Limb (tissue), 2 donors: ENCODE results near the gene TTLL7.
"Not testable (repeated sequence)": the region's sequence is repeated elsewhere in the genome, so short reads cannot be mapped to it uniquely, and the experiment has no call there.

ENCODE experiments used
- DNase-seq, 2 donors: peaks; one replicate each; pipeline ENCODE4 v3.0.0-alpha.2; 2016; ENCODE audit errors: extremely low spot score in 2 of 2

Gene TTLL7

GRCh38 chr1:83932281-83932680 lies 66.7 kb downstream of the TTLL7 start:
- DNase-seq: no peak

DNA sequence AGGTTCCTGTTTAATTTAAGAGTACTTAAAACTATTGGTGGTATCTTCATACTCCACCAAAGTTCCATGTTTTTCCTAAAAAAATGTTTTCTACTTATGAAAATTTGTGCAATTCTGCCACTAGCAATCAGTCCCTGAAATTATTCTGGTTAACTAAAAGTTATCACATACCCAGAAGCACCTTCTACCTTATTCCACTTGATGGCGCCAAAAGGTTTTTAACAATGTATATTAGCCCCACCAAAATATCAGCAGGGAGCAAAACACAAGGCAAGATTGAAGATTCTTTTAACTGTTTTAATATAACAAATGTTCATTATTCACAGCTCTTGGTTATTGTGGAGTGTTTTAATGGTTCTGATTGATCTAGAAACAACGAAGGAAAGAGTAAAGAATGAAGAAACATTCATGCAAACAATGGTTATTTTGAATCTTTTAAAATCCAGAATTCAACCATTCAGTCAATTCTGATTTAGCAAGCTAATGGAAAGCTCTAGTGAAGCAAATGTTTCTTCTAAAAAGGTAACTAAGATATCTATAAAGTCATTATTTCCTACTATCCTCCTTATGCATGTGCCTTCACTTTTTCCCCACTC lies 67.2 kb downstream of the TTLL7 start:
- DNase-seq: peak in 1 of 2 donors; percentile 65

DNA sequence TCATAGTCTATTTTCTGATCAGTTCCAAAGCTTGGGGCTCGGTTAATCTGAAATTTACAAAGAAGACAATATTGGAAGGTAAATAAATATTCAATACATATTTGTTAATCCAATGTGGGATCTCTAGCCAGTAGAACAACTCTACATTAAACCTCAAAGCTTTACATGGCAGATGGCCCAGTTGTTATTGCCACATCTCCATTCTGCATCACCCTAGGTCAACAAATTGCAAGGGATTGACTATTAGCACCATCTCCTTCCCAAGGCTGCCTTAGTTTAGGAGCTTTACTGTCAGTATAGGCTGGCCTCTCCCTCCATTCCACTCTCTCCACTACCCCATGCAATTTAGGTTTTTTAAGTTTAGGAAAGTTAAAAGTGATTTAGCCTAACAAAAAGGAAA lies 69.7 kb downstream of the TTLL7 start:
- no peak for DNase-seq

GRCh38 chr1:83928396-83928795 lies 70.5 kb downstream of the TTLL7 start:
- no peak for DNase-seq

- no peak for DNase-seq
Observed at GRCh38 chr1:83927701-83928100, 71.2 kb downstream of the TTLL7 start.

DNA sequence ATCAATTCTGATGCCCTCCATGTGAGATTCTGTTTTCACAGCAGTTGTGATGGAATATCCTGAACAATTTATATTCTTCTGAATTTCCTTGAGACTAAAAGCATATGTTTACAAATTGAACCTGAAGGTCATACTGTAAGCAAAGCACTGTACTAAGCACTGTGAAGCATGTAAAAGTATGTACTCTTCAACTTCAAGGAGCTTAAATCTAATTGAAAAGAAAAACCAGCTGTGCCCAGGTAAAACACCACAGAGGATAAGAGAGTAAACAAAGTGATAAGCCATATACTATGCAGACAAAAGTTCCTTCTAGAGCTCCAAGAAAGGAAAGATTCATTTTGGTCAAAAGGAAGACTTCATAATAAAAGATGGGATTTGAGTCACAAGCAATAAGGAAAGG lies 71.9 kb downstream of the TTLL7 start:
- no peak for DNase-seq

- DNase-seq: no peak
Observed at GRCh38 chr1:83923553-83923952, 75.4 kb downstream of the TTLL7 start.

- DNase-seq: no peak
Observed at GRCh38 chr1:83922431-83922830, 76.5 kb downstream of the TTLL7 start.

- DNase-seq: no peak
Observed at GRCh38 chr1:83920320-83920719, 78.6 kb downstream of the TTLL7 start.

GRCh38 chr1:83919872-83920271 lies 79.1 kb downstream of the TTLL7 start:
- no peak for DNase-seq

DNA sequence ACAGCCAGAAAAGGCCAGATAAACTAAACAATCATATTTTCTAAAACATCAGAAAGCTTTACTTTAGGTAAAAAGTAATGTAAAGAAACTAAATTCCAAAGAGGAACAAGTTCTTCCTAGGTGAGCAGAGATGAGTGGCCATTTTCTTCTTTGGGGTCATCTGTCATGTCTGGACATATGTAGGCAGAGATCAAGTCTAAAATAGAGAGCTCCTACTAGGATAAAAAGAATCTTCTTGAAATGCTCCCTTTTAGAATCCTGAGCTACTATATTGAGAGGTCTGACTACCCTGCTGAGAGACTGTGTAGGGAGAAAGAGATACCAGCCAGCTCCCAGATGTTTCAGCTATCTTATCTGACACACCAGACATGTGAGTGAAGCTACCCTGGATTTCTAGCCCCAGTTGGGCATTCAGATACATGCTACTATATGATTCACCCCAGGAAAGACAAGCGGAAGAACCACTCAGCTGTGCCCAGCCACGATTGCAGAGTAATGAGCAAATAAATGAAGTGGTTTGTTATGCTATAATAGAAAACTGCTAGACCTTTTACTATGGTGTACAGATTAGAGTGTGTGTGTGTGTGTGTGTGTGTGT lies 80.1 kb downstream of the TTLL7 start:
- DNase-seq: no peak

DNA sequence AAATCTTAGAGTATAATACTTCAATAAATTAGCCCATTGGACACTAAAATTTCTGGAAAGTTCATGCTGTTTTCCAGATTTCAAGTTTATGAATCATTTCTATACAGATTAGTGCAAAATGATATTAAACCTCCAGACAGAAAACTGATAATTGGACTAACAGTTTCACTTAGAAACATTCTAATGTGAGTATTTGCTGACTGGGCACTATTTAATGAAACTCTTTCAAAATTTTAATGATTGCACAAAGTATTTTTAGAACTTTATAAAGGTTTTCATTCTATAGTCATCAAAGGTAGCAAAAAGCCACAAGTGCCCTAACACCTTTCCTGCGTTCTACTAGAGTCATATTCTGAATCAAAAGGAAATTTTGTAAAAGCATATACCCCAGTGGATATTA lies 81.0 kb downstream of the TTLL7 start:
- DNase-seq: no peak

- not testable (repeated sequence) for DNase-seq
Observed at GRCh38 chr1:83916094-83916493, 82.8 kb downstream of the TTLL7 start.

DNA sequence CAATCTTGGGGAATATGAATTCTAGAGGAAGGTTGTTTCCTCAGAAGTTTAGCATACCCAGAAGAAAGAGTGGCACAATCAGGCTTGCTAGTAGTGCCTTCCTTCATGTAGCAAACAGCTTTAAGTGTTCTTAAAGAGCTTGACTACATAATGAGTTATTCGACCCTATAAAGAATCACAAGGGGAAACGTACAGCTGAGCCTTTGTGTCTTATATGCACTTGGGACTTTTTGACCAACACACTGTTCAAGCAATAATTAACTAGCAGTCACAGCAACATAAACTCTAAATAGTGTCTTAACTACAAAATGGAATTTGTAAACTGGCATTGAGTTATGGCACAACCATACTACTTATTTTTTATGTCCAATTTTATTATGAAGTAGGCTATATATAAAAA lies 86.1 kb downstream of the TTLL7 start:
- DNase-seq: no peak

DNA sequence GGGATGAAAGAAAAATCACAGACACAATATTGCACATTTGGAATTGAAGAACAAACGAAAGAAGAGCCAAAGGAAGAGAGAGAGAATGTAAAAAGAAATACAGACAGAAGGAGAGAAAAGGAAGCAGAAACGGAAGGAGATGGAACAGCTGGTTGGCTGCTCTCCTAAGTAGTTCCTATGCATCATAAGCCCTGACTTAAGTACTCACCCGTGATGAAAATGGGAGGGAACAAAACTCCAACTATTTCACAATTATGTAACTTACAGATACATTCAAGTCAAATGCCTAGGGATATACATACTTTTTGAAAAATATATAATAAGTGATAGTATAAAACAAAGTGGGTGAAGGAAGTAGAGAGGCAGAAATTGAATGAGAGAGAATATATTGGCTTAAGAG lies 88.5 kb downstream of the TTLL7 start:
- no peak for DNase-seq

- DNase-seq: no peak
Observed at GRCh38 chr1:83909687-83910086, 89.2 kb downstream of the TTLL7 start.

DNA sequence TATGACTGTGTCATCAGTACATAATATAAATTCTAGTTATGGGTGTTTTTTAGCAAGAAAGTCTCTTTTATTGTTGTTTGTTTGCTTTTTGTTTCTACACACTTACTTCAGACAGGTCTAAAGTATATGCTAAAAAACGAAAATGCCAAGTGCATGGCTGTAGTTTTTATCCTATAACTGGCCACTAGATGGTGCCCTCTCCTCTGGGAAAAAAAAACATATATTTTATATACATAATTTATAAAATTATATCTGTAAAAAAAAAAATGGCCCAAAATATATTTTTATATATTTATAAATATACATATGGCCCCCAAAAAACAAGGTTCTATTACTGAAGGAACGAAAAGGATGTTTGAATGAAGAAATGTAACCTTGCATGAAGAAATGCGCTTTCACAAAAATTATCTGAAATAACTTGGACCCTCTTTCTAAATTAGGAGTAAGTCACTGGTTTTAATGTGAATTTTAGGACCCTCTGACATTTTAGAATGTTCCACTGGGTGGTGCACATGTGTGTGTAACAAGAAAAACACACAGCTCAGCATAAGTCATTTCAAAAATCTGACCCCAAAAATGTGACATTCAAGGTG lies 93.5 kb downstream of the TTLL7 start:
- peak in 1 of 2 donors; percentile 58 for DNase-seq

GRCh38 chr1:83901547-83902155 lies 97.3 kb downstream of the TTLL7 start:
- no peak for DNase-seq

DNA sequence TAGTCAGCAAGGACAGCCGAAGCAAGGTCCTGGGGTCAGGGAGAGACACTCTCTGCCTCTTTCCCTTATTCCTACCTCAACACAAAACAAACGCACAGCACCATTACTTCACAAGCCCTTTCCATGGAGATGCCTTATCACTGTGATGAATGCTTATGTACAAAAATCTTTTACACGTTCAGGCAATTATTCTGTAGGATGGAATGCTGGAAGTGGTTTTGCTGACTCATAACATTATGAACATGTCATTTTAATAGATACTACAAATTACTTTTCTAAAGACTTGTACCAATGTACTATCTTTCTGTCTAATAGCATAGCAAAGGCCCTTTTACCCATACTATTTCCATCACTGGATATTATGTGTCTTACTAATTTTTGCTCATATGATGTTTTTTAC lies 98.4 kb downstream of the TTLL7 start:
- no peak for DNase-seq

DNA sequence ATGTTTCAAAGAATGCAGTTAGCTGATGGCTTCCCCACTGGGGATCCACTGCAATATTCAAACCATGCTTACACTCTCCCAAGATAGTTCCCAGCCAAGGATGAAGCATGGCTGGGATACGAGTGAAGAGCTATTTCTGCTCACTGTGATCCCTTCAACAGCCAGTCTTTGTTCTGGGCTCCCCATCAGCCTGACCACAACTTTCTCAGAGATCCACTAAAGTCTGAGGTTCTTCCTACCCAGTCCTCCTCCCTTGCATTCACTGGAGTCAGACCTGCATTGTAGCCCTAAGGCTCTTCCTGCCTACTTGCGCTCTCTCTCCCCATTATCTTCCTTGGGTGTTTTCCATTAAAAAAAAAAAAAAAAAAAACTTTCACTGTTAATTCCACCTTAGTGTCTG lies 101.4 kb downstream of the TTLL7 start:
- DNase-seq: no peak

- no peak for DNase-seq
Observed at GRCh38 chr1:83896299-83896698, 102.6 kb downstream of the TTLL7 start.

DNA sequence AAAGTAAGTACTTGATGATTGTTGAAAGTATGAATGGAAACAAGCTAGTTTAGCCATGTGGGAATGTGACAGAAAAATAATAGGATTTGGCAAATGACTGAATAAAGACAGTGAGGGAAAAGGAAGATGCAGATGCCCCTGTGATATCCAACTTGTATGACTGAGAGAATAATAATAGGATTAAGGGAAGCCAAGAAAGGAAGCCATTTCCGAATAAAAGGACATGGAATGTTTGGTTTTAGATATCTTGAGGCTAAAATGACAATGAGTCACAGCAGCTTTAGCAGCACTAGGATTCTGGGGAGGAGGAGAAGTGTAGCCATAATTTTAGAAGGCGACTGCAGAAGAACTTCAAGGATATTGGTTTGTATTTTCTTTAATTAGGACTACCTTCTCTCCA lies 109.2 kb downstream of the TTLL7 start:
- no peak for DNase-seq

DNA sequence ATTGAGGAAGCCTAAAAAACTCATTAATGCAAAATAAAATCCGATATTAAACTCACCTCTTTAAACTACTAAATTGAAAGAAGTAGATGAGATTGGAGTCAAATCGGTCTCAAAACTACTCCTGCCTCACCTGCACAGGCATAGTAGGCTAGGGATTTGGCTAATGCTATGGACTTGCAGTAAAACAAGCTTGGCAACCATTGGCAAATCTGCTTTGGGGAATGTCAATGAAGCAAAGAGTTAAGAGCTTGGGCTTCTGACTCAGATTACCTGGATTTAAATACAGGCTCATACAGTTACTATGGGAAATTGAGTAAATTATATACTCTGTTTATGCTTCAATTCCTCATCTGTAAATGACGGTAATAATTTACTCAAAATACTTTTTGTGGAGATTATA lies 111.4 kb downstream of the TTLL7 start:
- no peak for DNase-seq
